Measurements from ENCODE around the gene ADAMTS12.

DNA sequence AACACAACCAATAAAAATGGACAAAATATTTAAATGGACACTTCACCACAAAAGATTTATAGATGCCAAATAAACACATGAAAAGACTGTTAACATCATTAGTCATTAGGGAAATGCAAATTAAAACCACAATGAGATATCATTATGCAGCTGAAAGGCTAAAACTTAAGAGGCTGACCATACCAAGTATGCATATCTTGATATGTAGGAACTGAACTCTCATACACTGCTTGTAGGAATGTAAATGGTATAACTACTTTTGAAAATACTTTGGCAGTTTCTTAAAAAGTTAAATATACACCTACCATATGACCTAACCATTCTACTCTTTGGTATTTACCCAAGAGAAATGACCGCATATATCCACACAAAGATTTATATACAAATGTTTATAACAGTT, 13.6 kb upstream of the ADAMTS12 start:
- TF ChIP-seq, protein P1, sequence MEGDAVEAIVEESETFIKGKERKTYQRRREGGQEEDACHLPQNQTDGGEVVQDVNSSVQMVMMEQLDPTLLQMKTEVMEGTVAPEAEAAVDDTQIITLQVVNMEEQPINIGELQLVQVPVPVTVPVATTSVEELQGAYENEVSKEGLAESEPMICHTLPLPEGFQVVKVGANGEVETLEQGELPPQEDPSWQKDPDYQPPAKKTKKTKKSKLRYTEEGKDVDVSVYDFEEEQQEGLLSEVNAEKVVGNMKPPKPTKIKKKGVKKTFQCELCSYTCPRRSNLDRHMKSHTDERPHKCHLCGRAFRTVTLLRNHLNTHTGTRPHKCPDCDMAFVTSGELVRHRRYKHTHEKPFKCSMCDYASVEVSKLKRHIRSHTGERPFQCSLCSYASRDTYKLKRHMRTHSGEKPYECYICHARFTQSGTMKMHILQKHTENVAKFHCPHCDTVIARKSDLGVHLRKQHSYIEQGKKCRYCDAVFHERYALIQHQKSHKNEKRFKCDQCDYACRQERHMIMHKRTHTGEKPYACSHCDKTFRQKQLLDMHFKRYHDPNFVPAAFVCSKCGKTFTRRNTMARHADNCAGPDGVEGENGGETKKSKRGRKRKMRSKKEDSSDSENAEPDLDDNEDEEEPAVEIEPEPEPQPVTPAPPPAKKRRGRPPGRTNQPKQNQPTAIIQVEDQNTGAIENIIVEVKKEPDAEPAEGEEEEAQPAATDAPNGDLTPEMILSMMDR (conservative IDR thresholded peaks at IDR 0.05): no peak
- no peak for TF ChIP-seq ZFX (IDR thresholded peaks at IDR 0.05)
